GM12874 (cell line): ENCODE results near the gene UQCR10.

Experiments
- TF ChIP-seq, protein P1 (sequence below): IDR thresholded peaks from 2 replicates; pipeline ENCODE4 v1.5.1; 2011; ENCODE audit warnings: low read depth, mild to moderate bottlenecking, control low read depth, low read length, moderate library complexity; ENCODE audit not compliant: insufficient read depth

The UQCR10 gene

DNA sequence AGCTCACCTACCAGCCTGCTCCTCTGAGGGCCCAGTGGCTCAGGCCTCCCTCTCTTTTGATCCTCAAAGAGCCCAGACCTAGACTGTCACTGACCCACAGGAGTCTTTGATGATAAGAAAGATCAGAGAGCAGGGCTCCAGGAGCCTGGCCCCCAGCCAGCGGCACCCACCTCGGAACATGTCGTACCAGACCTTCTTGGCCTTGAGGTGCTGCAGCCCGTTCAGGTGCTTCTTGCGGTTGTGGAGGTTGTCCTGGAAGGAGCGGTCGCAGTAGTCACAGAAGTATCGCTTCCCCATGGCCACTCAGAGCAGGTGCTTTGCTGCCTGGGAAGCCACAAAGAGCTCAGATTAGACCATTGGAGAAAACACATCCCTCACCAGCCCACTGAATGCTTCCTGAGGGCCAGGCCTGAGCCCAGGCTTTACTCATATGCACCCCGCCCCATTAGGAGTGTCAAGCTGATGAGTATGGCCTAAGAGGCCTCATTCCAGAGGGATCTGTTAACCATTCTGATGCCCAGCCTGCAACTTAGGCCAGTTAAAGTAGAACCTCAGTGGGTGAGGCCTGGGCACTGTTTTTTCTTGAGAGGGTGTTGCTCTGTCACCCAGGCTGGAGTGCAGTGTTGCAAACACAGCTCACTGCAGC, 18.8 kb upstream of the UQCR10 start:
- TF ChIP-seq, protein P1, sequence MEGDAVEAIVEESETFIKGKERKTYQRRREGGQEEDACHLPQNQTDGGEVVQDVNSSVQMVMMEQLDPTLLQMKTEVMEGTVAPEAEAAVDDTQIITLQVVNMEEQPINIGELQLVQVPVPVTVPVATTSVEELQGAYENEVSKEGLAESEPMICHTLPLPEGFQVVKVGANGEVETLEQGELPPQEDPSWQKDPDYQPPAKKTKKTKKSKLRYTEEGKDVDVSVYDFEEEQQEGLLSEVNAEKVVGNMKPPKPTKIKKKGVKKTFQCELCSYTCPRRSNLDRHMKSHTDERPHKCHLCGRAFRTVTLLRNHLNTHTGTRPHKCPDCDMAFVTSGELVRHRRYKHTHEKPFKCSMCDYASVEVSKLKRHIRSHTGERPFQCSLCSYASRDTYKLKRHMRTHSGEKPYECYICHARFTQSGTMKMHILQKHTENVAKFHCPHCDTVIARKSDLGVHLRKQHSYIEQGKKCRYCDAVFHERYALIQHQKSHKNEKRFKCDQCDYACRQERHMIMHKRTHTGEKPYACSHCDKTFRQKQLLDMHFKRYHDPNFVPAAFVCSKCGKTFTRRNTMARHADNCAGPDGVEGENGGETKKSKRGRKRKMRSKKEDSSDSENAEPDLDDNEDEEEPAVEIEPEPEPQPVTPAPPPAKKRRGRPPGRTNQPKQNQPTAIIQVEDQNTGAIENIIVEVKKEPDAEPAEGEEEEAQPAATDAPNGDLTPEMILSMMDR = no peak

DNA sequence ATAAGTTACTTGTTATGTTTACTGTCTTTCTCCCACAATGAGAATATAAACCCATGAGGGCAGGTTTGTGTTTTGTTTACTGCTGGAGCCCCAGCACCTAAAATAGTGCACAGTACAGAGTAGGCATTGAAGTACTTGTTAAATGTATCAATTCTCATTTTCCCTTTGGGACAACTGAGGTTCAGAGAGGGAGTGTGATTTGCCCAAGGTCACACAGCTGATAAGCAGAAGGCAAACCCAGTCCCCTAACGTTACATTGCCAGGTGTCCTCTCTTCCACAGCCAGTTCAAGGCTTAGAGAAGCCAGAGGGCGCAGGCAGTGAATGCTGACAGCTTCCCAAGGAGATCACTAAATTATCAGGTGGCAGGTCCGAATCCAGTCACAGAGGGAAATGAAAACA, 17.1 kb upstream of the UQCR10 start:
- TF ChIP-seq, protein P1 = no peak

DNA sequence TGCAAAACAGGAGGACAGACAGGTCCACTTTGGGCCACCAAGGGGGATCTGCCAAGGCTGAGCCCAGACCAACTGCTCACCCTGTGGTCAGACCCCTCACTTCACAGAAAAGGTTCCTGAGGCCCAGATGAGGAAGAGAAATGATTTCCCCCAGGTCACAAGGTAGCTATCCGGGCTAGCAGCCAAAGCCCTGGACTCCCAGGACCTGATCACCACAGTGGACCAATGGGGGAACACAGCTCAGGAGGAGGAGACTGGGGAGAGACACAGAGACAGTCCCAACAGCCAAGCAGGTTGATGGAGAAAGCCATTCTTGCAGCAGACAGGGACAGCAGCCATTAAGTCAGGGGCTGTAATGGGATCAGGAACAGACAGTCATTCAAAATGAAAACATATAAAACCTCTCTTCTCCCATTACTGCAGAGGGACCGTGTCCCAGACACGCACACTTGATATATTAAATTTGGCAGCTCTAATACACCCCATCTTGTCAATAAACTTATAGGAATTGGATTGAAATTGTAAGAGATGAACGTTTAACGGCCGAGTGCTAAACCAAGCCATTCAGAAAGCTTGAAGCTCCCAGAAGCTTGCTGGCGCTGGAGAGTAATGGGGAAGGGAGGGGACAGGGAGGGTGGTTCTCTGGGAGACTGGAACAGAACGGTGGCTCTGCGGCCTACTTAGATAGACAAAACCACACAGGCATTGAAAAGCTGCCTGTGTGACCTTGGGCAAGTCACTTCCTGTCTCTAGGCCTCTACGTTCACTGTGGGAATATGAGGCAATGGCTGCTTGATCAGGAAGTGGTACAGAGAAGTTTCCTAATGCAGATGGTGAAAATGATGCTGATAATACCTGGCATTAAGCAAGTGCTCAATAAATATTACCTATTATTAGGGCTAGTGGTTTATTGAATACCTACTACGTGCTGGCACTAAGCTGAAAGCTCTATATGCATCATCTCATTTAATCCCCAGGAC, 16.3 kb upstream of the UQCR10 start:
- TF ChIP-seq, protein P1 = no peak

DNA sequence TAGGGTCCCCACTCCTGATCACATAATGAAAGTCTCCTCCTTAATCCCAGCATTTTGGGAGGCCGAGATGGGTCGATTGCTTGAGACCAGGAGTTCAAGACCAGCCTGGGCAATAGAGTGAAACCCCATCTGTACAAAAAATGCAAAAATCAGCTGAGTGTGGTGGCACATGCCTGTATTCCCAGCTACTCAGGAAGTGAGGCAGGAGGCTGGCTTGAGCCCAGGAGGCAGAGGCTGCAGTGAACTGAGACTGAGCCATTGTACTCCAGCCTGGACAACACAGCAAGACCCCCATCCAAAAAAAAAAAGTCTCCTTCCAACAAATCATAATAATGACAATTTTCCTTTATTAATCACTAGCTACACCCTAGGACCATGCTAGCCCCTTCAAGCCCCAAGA, 15.5 kb upstream of the UQCR10 start:
- TF ChIP-seq, protein P1 = no peak

DNA sequence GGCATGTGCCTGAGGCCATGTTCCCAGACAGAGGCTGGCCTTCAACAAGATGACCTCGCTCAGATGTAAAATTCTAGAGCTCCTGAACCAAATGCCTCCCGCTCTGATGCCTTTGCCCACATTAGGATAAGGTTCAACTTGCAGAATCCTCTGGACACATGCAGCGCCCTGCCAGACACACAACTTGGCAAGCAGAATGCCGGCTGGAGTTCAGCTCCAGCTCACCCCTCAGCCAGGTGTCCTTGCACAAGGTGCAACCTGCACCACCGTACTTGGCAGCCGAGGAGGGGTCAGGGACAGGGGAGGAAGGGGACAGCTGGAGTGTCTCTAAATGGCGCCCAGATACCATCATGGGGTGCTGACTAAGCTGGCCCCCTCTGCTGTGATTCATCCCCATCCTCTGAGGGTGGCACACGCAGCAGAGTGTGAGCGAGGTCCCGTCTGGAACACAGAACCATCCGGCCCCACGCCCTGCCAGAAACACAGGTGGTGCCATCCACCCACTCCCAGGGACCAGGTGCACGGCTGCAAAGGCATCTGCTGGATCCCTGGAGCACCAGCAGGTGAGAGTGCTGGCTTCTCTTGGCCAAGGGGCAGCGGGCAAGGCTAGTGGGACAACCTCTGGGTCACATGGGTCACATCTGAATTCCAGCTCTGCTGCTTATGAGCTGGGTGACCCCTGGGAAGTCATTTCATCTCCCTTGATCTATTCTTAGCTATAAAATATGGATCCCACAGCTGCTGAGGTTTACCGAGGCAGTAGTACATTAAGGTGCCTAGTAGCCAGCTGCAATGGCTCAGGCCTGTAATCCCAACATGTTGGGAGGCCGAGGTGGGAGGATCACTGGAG, 13.1 kb upstream of the UQCR10 start:
- TF ChIP-seq, protein P1 = no peak

DNA sequence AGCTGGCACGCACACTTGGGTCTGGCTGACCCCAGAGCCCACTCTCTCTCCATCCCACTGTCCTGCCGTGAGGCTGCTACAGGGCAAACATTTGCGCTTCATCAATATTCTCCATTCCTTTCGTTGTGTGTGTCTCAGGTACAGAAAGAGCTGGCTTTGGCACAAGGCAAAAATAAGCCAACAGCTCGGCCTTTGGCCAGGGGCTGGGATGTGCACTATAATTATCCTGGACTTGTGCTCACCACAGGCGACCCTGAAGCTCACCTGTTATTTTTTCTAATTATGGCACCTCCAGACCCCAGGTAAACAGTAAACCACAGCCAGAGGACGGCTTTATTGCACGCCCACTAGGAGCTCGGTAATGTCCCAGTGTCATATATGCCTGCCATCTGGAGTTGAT, 11.3 kb upstream of the UQCR10 start:
- TF ChIP-seq, protein P1 = no peak

DNA sequence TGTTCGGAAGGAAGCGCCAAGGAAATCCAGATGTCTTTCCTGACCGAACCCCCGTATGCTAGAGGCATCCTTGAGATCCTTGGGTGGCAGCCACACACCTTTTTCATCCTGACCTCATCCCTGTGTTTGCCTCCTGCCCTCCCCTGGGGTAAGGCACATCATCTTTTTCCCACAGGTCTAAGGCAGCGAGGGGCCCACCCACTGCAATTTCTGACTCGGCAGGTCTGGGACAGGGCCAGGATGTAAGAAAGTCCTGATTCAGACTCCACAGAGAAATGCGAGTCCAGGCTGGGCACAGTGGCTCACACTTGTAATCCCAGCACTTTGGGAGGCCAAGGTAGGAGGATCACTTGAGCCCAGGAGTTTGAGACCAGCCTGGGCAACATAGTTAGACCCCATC, 10.8 kb upstream of the UQCR10 start:
- TF ChIP-seq, protein P1 = no peak
